ENCODE data around the gene TBRG1. TPM values are rescaled to one million over a fixed set of nuclear protein-coding genes. Genes with fewer than 3 reads are reported as not detected.

The TBRG1 gene
- total RNA-seq, 1 donor from 2014 or later: 29.7 TPM

GRCh38 chr11:124582565-124582964 is 40.1 kb upstream of the TBRG1 start:
- no peaks in the 10 kb centered on the region for H3K4me1 ChIP-seq
- H3K36me3 ChIP-seq: no peaks in the 10 kb centered on the region
- H3K27me3 ChIP-seq: no peaks in the 10 kb centered on the region
- TF ChIP-seq, protein P1, sequence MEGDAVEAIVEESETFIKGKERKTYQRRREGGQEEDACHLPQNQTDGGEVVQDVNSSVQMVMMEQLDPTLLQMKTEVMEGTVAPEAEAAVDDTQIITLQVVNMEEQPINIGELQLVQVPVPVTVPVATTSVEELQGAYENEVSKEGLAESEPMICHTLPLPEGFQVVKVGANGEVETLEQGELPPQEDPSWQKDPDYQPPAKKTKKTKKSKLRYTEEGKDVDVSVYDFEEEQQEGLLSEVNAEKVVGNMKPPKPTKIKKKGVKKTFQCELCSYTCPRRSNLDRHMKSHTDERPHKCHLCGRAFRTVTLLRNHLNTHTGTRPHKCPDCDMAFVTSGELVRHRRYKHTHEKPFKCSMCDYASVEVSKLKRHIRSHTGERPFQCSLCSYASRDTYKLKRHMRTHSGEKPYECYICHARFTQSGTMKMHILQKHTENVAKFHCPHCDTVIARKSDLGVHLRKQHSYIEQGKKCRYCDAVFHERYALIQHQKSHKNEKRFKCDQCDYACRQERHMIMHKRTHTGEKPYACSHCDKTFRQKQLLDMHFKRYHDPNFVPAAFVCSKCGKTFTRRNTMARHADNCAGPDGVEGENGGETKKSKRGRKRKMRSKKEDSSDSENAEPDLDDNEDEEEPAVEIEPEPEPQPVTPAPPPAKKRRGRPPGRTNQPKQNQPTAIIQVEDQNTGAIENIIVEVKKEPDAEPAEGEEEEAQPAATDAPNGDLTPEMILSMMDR (IDR thresholded peaks at IDR 0.05): no peak
- TF ChIP-seq POLR2A (IDR thresholded peaks at IDR 0.05): no peak
- no peak for TF ChIP-seq POLR2AphosphoS5 (IDR thresholded peaks at IDR 0.05; ENCODE audit: insufficient read depth in 1 of 2, low read depth in 1 of 2)
- no peak for DNase-seq (ENCODE audit: extremely low spot score in 2 of 2)
- H3K9me3 ChIP-seq: no peaks in the 10 kb centered on the region
- no peak overlapping the region for H3K27ac ChIP-seq
- no peak overlapping the region for H3K4me3 ChIP-seq
- intact Hi-C loops (cut with DNase I): loop anchor here (10.0 kb wide), 1 partner anchor 168 kb away; no protein-coding TSS in a partner anchor

GRCh38 chr11:124583781-124584180 is 38.9 kb upstream of the TBRG1 start:
- no peak for DNase-seq (ENCODE audit: extremely low spot score in 2 of 2)
- H3K27ac ChIP-seq: no peak overlapping the region
- H3K27me3 ChIP-seq: no peaks in the 10 kb centered on the region
- no peaks in the 10 kb centered on the region for H3K36me3 ChIP-seq
- TF ChIP-seq POLR2A (IDR thresholded peaks at IDR 0.05): no peak
- TF ChIP-seq, protein P1 (IDR thresholded peaks at IDR 0.05): no peak
- no peak for TF ChIP-seq POLR2AphosphoS5 (IDR thresholded peaks at IDR 0.05; ENCODE audit: insufficient read depth in 1 of 2, low read depth in 1 of 2)
- no peak overlapping the region for H3K4me3 ChIP-seq
- no peaks in the 10 kb centered on the region for H3K9me3 ChIP-seq
- no peaks in the 10 kb centered on the region for H3K4me1 ChIP-seq
- intact Hi-C loops (cut with DNase I): loop anchor here (10.0 kb wide), 1 partner anchor 169 kb away; no protein-coding TSS in a partner anchor

GRCh38 chr11:124584681-124585372 is 37.8 kb upstream of the TBRG1 start:
- DNase-seq (ENCODE audit: extremely low spot score in 2 of 2): no peak
- Histone ChIP-seq H3K36me3 (no peaks in the 10 kb centered on the region), H3K27me3 (no peaks in the 10 kb centered on the region), H3K27ac (no peak overlapping the region), H3K9me3 (no peaks in the 10 kb centered on the region), H3K4me3 (no peak overlapping the region), H3K4me1 (no peaks in the 10 kb centered on the region)
- TF ChIP-seq, protein P1 (IDR thresholded peaks at IDR 0.05): no peak
- TF ChIP-seq POLR2A (IDR thresholded peaks at IDR 0.05): no peak
- no peak for TF ChIP-seq POLR2AphosphoS5 (IDR thresholded peaks at IDR 0.05; ENCODE audit: insufficient read depth in 1 of 2, low read depth in 1 of 2)
- intact Hi-C loops (cut with DNase I): loop anchor here (10.0 kb wide), 1 partner anchor 170 kb away; no protein-coding TSS in a partner anchor

DNA sequence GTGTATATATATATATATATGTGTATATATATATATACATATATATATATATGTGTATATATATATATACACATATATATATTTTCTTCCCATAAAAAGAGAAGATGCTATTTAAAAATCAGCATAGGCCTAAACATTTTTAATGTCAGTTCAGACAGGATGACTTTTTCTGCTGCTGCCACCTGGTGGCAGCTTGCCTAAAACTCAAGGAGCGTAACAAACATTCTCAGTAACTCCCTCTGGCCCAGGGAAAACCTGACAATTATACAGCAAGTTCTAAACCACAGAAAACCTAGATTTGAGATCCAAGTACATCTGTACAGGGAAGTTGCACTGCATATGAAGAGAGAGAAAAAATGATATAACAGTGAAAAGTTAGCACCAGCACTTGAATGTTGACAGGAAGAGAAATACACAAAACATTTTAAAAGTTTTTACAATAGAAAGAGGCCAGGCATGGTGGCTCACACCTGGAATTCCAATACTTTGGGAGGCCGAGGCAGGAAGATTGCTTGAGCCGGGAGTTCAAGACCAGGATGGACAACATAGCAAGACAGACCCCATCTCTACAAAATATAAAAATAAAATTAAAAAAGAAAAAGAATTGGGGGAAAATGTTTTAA is 36.3 kb upstream of the TBRG1 start:
- DNase-seq (ENCODE audit: extremely low spot score in 2 of 2): no peak
- H3K4me3 ChIP-seq: no peak overlapping the region
- no peaks in the 10 kb centered on the region for H3K36me3 ChIP-seq

More for the DNA sequence above, 36.3 kb upstream of the TBRG1 start:
- no peak for TF ChIP-seq POLR2AphosphoS5 (IDR thresholded peaks at IDR 0.05; ENCODE audit: insufficient read depth in 1 of 2, low read depth in 1 of 2)
- TF ChIP-seq, protein P1 (IDR thresholded peaks at IDR 0.05): peak in 1 of 3 experiments; percentile 21
- Histone ChIP-seq H3K27ac (no peak overlapping the region), H3K9me3 (no peaks in the 10 kb centered on the region), H3K27me3 (no peaks in the 10 kb centered on the region), H3K4me1 (no peaks in the 10 kb centered on the region)
- intact Hi-C loops (cut with DNase I): loop anchor here (10.0 kb wide), 1 partner anchor 172 kb away; no protein-coding TSS in a partner anchor
